Keratinocyte (primary cell): ENCODE measurements around the gene ZNF77. TPM values are rescaled to one million over a fixed set of nuclear protein-coding genes. Genes with fewer than 3 reads are reported as not detected.

Experiments
- DNase-seq: peaks from one replicate; pipeline ENCODE4 v3.0.0-alpha.2; 2011; ENCODE audit warnings: low read depth, missing footprints, low spot score
- FAIRE-seq: peaks from 2 replicates; lab custom pipeline; 2011; peaks lifted over from hg19 to GRCh38; lab: Jason Lieb, UNC
- H2AFZ ChIP-seq: 2 replicates; pipeline ENCODE4 v1.6.0; 2012; ENCODE audit warnings: low read length, control low read depth, inconsistent platforms; ENCODE audit not compliant: control insufficient read depth
- H3K27ac ChIP-seq: 2 replicates; pipeline ENCODE4 v1.5.1; 2011; ENCODE audit warnings: low read length; ENCODE audit not compliant: control insufficient read depth, insufficient read depth
- H3K27me3 ChIP-seq: 3 replicates; pipeline ENCODE4 v1.6.0; 2011; ENCODE audit warnings: low read length; ENCODE audit not compliant: control insufficient read depth, insufficient read depth; ENCODE audit errors: extremely low read depth
- H3K36me3 ChIP-seq, 2 experiments: 2 replicates in 1 of 2; 3 replicates in 1 of 2; pipeline ENCODE4 v1.5.1; 2011; ENCODE audit warnings: low read length in 2 of 2, mild to moderate bottlenecking in 1 of 2; ENCODE audit not compliant: control insufficient read depth in 2 of 2, insufficient read depth in 2 of 2; ENCODE audit errors: extremely low read depth in 1 of 2
- H3K4me1 ChIP-seq: 3 replicates; pipeline ENCODE4 v1.5.1; 2011; ENCODE audit warnings: low read length; ENCODE audit not compliant: control insufficient read depth, insufficient read depth; ENCODE audit errors: extremely low read depth
- H3K4me2 ChIP-seq: 3 replicates; pipeline ENCODE4 v1.6.0; 2011; ENCODE audit warnings: low read depth, low read length; ENCODE audit not compliant: control insufficient read depth, insufficient read depth; ENCODE audit errors: extremely low read depth
- H3K4me3 ChIP-seq, 3 experiments: fragments of 200-600 bp in 1 of 3; sonication (generic) in 1 of 3; 2 replicates in 2 of 3; 3 replicates in 1 of 3; pipeline ENCODE4 v1.5.1; 2011 to 2016; ENCODE audit warnings: low read length in 3 of 3, mild to moderate bottlenecking in 3 of 3, control low read depth in 2 of 3, inconsistent platforms in 1 of 3, low read depth in 1 of 3, mixed read lengths in 1 of 3, mixed run types in 1 of 3, moderate library complexity in 1 of 3; ENCODE audit not compliant: control insufficient read depth in 2 of 3, insufficient read depth in 2 of 3; ENCODE audit errors: extremely low read depth in 1 of 3
- H3K79me2 ChIP-seq: 2 replicates; pipeline ENCODE4 v1.6.0; 2012; ENCODE audit warnings: low read length; ENCODE audit not compliant: control insufficient read depth, insufficient read depth
- H3K9ac ChIP-seq: 3 replicates; pipeline ENCODE4 v1.6.0; 2011; ENCODE audit warnings: low read length; ENCODE audit not compliant: control insufficient read depth, insufficient read depth; ENCODE audit errors: extremely low read depth
- H3K9me1 ChIP-seq: 3 replicates; pipeline ENCODE4 v1.6.0; 2011; ENCODE audit warnings: low read length; ENCODE audit not compliant: control insufficient read depth, insufficient read depth; ENCODE audit errors: extremely low read depth
- H3K9me3 ChIP-seq: 2 replicates; pipeline ENCODE4 v1.5.1; 2012; ENCODE audit warnings: low read depth, low read length; ENCODE audit not compliant: control insufficient read depth
- H4K20me1 ChIP-seq: 3 replicates; pipeline ENCODE4 v1.6.0; 2011; ENCODE audit warnings: low read length; ENCODE audit not compliant: control insufficient read depth, insufficient read depth; ENCODE audit errors: extremely low read depth
- CTCF ChIP-seq, 3 experiments: IDR thresholded peaks in 1 of 3; conservative IDR thresholded peaks in 1 of 3; optimal IDR thresholded peaks in 1 of 3; 2 replicates in 2 of 3; 3 replicates in 1 of 3; pipeline versions ENCODE3 to v1.5.1; 2011; ENCODE audit warnings: low read length in 3 of 3, mild to moderate bottlenecking in 3 of 3, moderate library complexity in 2 of 3, control low read depth in 1 of 3, inconsistent platforms in 1 of 3; ENCODE audit not compliant: insufficient read depth in 2 of 3; ENCODE audit errors: extremely low read depth in 1 of 3
- EZH2 ChIP-seq: IDR thresholded peaks from one replicate; pipeline ENCODE4 v1.6.1; 2012; ENCODE audit warnings: inconsistent platforms, mild to moderate bottlenecking, low read length, moderate library complexity
- dilution Hi-C: fragments of 300-500 bp; cut with MboI; formaldehyde crosslinking; loops from one replicate; pipeline ENCODE4 v1.7.0; 2020; ENCODE audit warnings: low sequenced_read_pairs; ENCODE audit not compliant: extremely low pct_ligation_motif_present
- polyA plus RNA-seq, 5 experiments: library from polyadenylated mRNA; depleted of rRNA in 3 of 5; stranded (reverse) in 3 of 5; stranded (forward) in 1 of 5; unstranded in 1 of 5; fragments of >200 nt; gene quantifications; 1 replicate in 1 of 5; 2 replicates in 3 of 5; 3 replicates in 1 of 5; pipeline versions ENCODE4 v1.2.1 to v1.2.3, GENCODE V29; 2011 to 2012; ENCODE audit warnings: missing spikeins in 2 of 5, low read depth in 1 of 5, low replicate concordance in 1 of 5

ZNF77 gene
- polyA plus RNA-seq, 1 donor (not counting 4 experiments of a cell fraction or from before 2014, with no cell fraction given): 6.0 TPM

GRCh38 chr19:2902590-2903218, 42.1 kb downstream of the ZNF77 start:
- peak overlapping the region in 1 of 3 experiments; percentile 79 for H3K4me3 ChIP-seq
- peaks cover 60% of the 10 kb centered on the region for H3K79me2 ChIP-seq
- TF ChIP-seq EZH2: no peak
- peak overlapping the region; percentile 94 for H3K4me2 ChIP-seq
- no peak overlapping the region for H3K27ac ChIP-seq
- H2AFZ ChIP-seq: no peak overlapping the region
- no peaks in the 10 kb centered on the region for H3K9me3 ChIP-seq
- FAIRE-seq (peak; percentile 36), DNase-seq (no peak)
- no peaks in the 10 kb centered on the region for H4K20me1 ChIP-seq
- dilution Hi-C loops: no loop called here
- H3K27me3 ChIP-seq: no peaks in the 10 kb centered on the region
- peaks cover 15% of the 10 kb centered on the region for H3K4me1 ChIP-seq
- no peak overlapping the region for H3K9ac ChIP-seq
- H3K9me1 ChIP-seq: no peaks in the 10 kb centered on the region
- H3K36me3 ChIP-seq: peaks cover 0 to 4% of the 10 kb centered on the region in 2 experiments

- Histone ChIP-seq H3K4me2 (peak within 1 kb of the TSS; percentile 94), H3K27ac (peak within 1 kb of the TSS; percentile 75), H2AFZ (peak within 1 kb of the TSS; percentile 94), H3K4me3 (peak within 1 kb of the TSS; percentile 73 to 94 (median 79)), H3K9ac (peak within 1 kb of the TSS; percentile 82), H3K9me1 (no peaks in the 10 kb centered on the region), H3K4me1 (peaks cover 12% of the 10 kb centered on the region), H4K20me1 (no peaks in the 10 kb centered on the region), H3K9me3 (peaks cover 4% of the 10 kb centered on the region), H3K36me3 (peaks cover 0 to 2% of the 10 kb centered on the region in 2 experiments), H3K79me2 (peaks cover 39% of the 10 kb centered on the region), H3K27me3 (no peaks in the 10 kb centered on the region)
- dilution Hi-C loops: no loop called here
- no peak for TF ChIP-seq EZH2
- TF ChIP-seq CTCF (optimal IDR thresholded peaks at IDR 0.05 in 1 of 3, IDR thresholded peaks at IDR 0.05 in 1 of 3, conservative IDR thresholded peaks at IDR 0.05 in 1 of 3; ENCODE audit: extremely low read depth in 1 of 3, insufficient read depth in 2 of 3, low read length in 3 of 3): no peak
- DNase-seq: peak; percentile 96
- peak; percentile 57 for FAIRE-seq
These were observed 44.2 kb downstream of the ZNF77 start, which contains the start of gene ZNF57 for GRCh38 chr19:2900296-2901252. ZNF57 (plus strand) TSS chr19:2900928; CDS start chr19:2901046, 118 bp downstream.
